H1 (cell line): ENCODE results near the gene CNNM4. TPM values are rescaled to one million over a fixed set of nuclear protein-coding genes. Genes with fewer than 3 reads are reported as not detected.
A peak's percentile ranks its signal among the peaks of the same experiment; 100 is the strongest.

ENCODE experiments used
- CTCF ChIA-PET: fragments of 300-600 bp; sonication (Branson Sonifier 250); formaldehyde crosslinking; loops from one replicate; lab custom pipeline; 2021; ENCODE audit not compliant: partially characterized antibody; lab: Charles Lee
- POLR2A ChIA-PET: fragments of 300-600 bp; sonication (Branson Sonifier 250); formaldehyde crosslinking; loops from one replicate; lab custom pipeline; 2021; ENCODE audit warnings: inconsistent platforms; ENCODE audit not compliant: partially characterized antibody; lab: Charles Lee
- DNase-seq, 2 experiments: peaks; one replicate each; pipeline versions ENCODE4 v3.0.0 to v3.0.0-alpha.2; 2010 to 2022; ENCODE audit warnings: low spot score in 2 of 2, low read depth in 1 of 2, mixed read lengths in 1 of 2
- FAIRE-seq: peaks from 2 replicates; lab custom pipeline; 2011; peaks lifted over from hg19 to GRCh38; lab: Jason Lieb, UNC
- H2AFZ ChIP-seq: 2 replicates; pipeline ENCODE4 v1.8.1; 2012; ENCODE audit warnings: low read length, inconsistent platforms
- H2AK5ac ChIP-seq: 2 replicates; pipeline ENCODE4 v1.6.1; 2013; ENCODE audit warnings: low read depth, low read length
- H2BK120ac ChIP-seq: replicated peaks from 2 replicates; pipeline ENCODE3; 2013; ENCODE audit warnings: low read depth, low read length, inconsistent platforms
- H2BK12ac ChIP-seq: 2 replicates; pipeline ENCODE4 v1.6.1; 2013; ENCODE audit warnings: low read depth, low read length
- H2BK15ac ChIP-seq: 2 replicates; pipeline ENCODE4 v1.6.1; 2013; ENCODE audit warnings: low read length
- H2BK20ac ChIP-seq: 2 replicates; pipeline ENCODE4 v1.6.1; 2013; ENCODE audit warnings: low read length
- H2BK5ac ChIP-seq: 2 replicates; pipeline ENCODE4 v1.6.1; 2013; ENCODE audit warnings: low read depth, low read length
- H3K14ac ChIP-seq: 2 replicates; pipeline ENCODE4 v1.6.1; 2013; ENCODE audit warnings: inconsistent platforms; ENCODE audit not compliant: insufficient read length
- H3K18ac ChIP-seq: 2 replicates; pipeline ENCODE4 v1.6.1; 2013; ENCODE audit warnings: low read length; ENCODE audit errors: extremely low read depth
- H3K23ac ChIP-seq: 2 replicates; pipeline ENCODE4 v1.6.1; 2013; ENCODE audit warnings: inconsistent platforms; ENCODE audit not compliant: insufficient read length
- H3K23me2 ChIP-seq: 2 replicates; pipeline ENCODE4 v1.6.1; 2013; ENCODE audit warnings: low read depth, low read length
- H3K27ac ChIP-seq: 2 replicates; pipeline ENCODE4 v1.6.1; 2011; ENCODE audit warnings: low read depth, low read length, inconsistent platforms
- H3K27me3 ChIP-seq, 4 experiments: replicated peaks in 1 of 4; 1 replicate in 1 of 4; 2 replicates in 3 of 4; pipeline versions ENCODE4 v1.6.1 to v1.8.1; 2011 to 2013; ENCODE audit warnings: low read length in 3 of 4, mild to moderate bottlenecking in 3 of 4, inconsistent platforms in 2 of 4, mixed read lengths in 2 of 4, moderate library complexity in 1 of 4; ENCODE audit not compliant: control insufficient read depth in 3 of 4, insufficient read depth in 3 of 4; ENCODE audit errors: extremely low read depth in 1 of 4
- H3K36me3 ChIP-seq, 4 experiments: 2 replicates each; pipeline versions ENCODE4 v1.6.1 to v1.8.1; 2011 to 2013; ENCODE audit warnings: mild to moderate bottlenecking in 4 of 4, low read length in 3 of 4, moderate library complexity in 2 of 4, control low read depth in 1 of 4, inconsistent platforms in 1 of 4; ENCODE audit not compliant: insufficient read depth in 4 of 4, control insufficient read depth in 2 of 4
- H3K4ac ChIP-seq: replicated peaks from 2 replicates; pipeline ENCODE3; 2013; ENCODE audit warnings: low read length, low read depth, mixed read lengths, inconsistent platforms; ENCODE audit not compliant: insufficient read length
- H3K4me1 ChIP-seq, 4 experiments: replicated peaks in 1 of 4; 1 replicate in 1 of 4; 2 replicates in 3 of 4; pipeline versions ENCODE4 v1.6.1 to v1.8.1; 2011 to 2013; ENCODE audit warnings: low read length in 3 of 4, inconsistent platforms in 2 of 4, mixed read lengths in 1 of 4; ENCODE audit not compliant: insufficient read depth in 4 of 4, control insufficient read depth in 3 of 4
- H3K4me2 ChIP-seq, 2 experiments: 2 replicates each; pipeline versions ENCODE4 v1.6.1 to v1.8.1; 2011 to 2013; ENCODE audit warnings: low read depth in 2 of 2, low read length in 2 of 2, control low read depth in 1 of 2, inconsistent platforms in 1 of 2, mild to moderate bottlenecking in 1 of 2; ENCODE audit not compliant: insufficient read depth in 1 of 2
- H3K4me3 ChIP-seq, 4 experiments: fragments of 200-600, 300-600 bp in 1 of 4; sonication (generic), shearing (Covaris generic), sonication (Bioruptor Twin) in 1 of 4; 2 replicates each; pipeline versions ENCODE4 v1.5.1 to v1.8.1; 2011 to 2016; ENCODE audit warnings: low read length in 4 of 4, low read depth in 3 of 4, control low read depth in 2 of 4, inconsistent platforms in 2 of 4, mild to moderate bottlenecking in 2 of 4, mixed read lengths in 1 of 4, moderate library complexity in 1 of 4; ENCODE audit not compliant: insufficient read depth in 2 of 4; ENCODE audit errors: extremely low read depth in 1 of 4
- H3K56ac ChIP-seq: replicated peaks from 2 replicates; pipeline ENCODE3; 2013; ENCODE audit warnings: low read depth, mild to moderate bottlenecking, mixed read lengths, low read length, inconsistent platforms; ENCODE audit not compliant: insufficient read length
- H3K79me1 ChIP-seq: 2 replicates; pipeline ENCODE4 v1.6.1; 2013; ENCODE audit warnings: low read depth, low read length, control low read depth
- H3K79me2 ChIP-seq, 2 experiments: 2 replicates each; pipeline versions ENCODE4 v1.6.1 to v1.8.1; 2012 to 2013; ENCODE audit warnings: low read length in 2 of 2, mild to moderate bottlenecking in 2 of 2, inconsistent platforms in 1 of 2; ENCODE audit not compliant: insufficient read depth in 2 of 2, control insufficient read depth in 1 of 2
- H3K9ac ChIP-seq, 4 experiments: replicated peaks in 1 of 4; 1 replicate in 1 of 4; 2 replicates in 3 of 4; pipeline versions ENCODE4 v1.6.1 to v1.8.1; 2011 to 2013; ENCODE audit warnings: low read depth in 3 of 4, low read length in 3 of 4, control low read depth in 2 of 4, mild to moderate bottlenecking in 2 of 4, moderate library complexity in 2 of 4, inconsistent platforms in 1 of 4; ENCODE audit errors: extremely low read depth in 1 of 4
- H3K9me3 ChIP-seq, 2 experiments: 2 replicates each; pipeline versions ENCODE4 v1.6.1 to v1.8.1; 2012 to 2013; ENCODE audit warnings: mild to moderate bottlenecking in 2 of 2, moderate library complexity in 2 of 2, control low read depth in 1 of 2, inconsistent platforms in 1 of 2, low read depth in 1 of 2, low read length in 1 of 2, mixed read lengths in 1 of 2; ENCODE audit not compliant: insufficient read depth in 2 of 2
- H4K20me1 ChIP-seq, 2 experiments: replicated peaks in 1 of 2; 2 replicates each; pipeline versions ENCODE3 to v1.8.1; 2011 to 2013; ENCODE audit warnings: inconsistent platforms in 2 of 2, low read length in 2 of 2, mild to moderate bottlenecking in 1 of 2; ENCODE audit not compliant: insufficient read depth in 2 of 2, control insufficient read depth in 1 of 2
- H4K5ac ChIP-seq: 2 replicates; pipeline ENCODE4 v1.6.1; 2013; ENCODE audit warnings: low read length, low read depth, mixed read lengths, inconsistent platforms; ENCODE audit not compliant: insufficient read length
- H4K8ac ChIP-seq: 2 replicates; pipeline ENCODE4 v1.8.0; 2013; ENCODE audit warnings: mild to moderate bottlenecking, moderate library complexity, low read length, inconsistent platforms; ENCODE audit not compliant: insufficient read depth; ENCODE audit errors: extremely low read depth
- H4K91ac ChIP-seq: replicated peaks from 2 replicates; pipeline ENCODE3; 2013; ENCODE audit warnings: low read length, mixed read lengths, inconsistent platforms; ENCODE audit not compliant: insufficient read length
- BACH1 ChIP-seq: IDR thresholded peaks from 2 replicates; pipeline ENCODE4 v1.6.1; 2012; ENCODE audit warnings: low read length, improper control_type of control experiment
- CHD1 ChIP-seq: IDR thresholded peaks from 2 replicates; pipeline ENCODE4 v1.6.1; 2012; ENCODE audit warnings: low read depth, low read length, improper control_type of control experiment
- EP300 ChIP-seq, 2 experiments: IDR thresholded peaks; 1 replicate in 1 of 2; 2 replicates in 1 of 2; pipeline ENCODE4 v1.6.1; 2011 to 2012; ENCODE audit warnings: low read depth in 2 of 2, low read length in 2 of 2, mild to moderate bottlenecking in 2 of 2, borderline replicate concordance in 1 of 2, inconsistent platforms in 1 of 2, moderate library complexity in 1 of 2
- HDAC6 ChIP-seq: IDR thresholded peaks from one replicate; pipeline ENCODE4 v1.7.1; 2012; ENCODE audit warnings: low read depth, mild to moderate bottlenecking, inconsistent platforms, low read length, moderate library complexity
- WGBS, 2 experiments: shearing (Covaris generic) in 1 of 2; methylation state at CpG; one replicate each; pipeline versions ENCODE4 v1.1.6 to v1.1.7; 2013 to 2015; ENCODE audit warnings: low lambda C conversion rate in 2 of 2, mixed read lengths in 2 of 2, inconsistent platforms in 1 of 2, low coverage in 1 of 2, missing lambda C conversion rate in 1 of 2; ENCODE audit not compliant: insufficient replicate concordance in 2 of 2, insufficient coverage in 1 of 2, insufficient read length in 1 of 2; ENCODE audit errors: extremely low coverage in 1 of 2, missing lambda C conversion rate in 1 of 2; 5-methylcytosine and 5-hydroxymethylcytosine counted together
- polyA plus RNA-seq, 7 experiments: library from polyadenylated mRNA; depleted of rRNA in 3 of 7; stranded (reverse) in 5 of 7; unstranded in 2 of 7; fragments of >200 nt in 5 of 7; fragments of 200-250 nt in 2 of 7; gene quantifications; 1 replicate in 5 of 7; 2 replicates in 1 of 7; 4 replicates in 1 of 7; pipeline versions ENCODE4 v1.2.1 to v1.2.3, GENCODE V29; 2011 to 2013; ENCODE audit warnings: missing spikeins in 2 of 7, mixed read lengths in 2 of 7
- total RNA-seq: library from RNA; stranded (reverse); fragmentation: NEBNext Ultra II Directional; extraction: Animal tissue kit (Norgen Biotek cat#: 25700); gene quantifications from 2 replicates; pipeline ENCODE4 v1.2.1, GENCODE V29; 2021

CNNM4 gene
- total and polyA plus RNA-seq, 2 of the 8 experiments (the other 6 are each of a cell fraction or from before 2014, with no cell fraction given), result 10.3 to 11.0 TPM

- H4K5ac ChIP-seq, result no peak overlapping the region
- H2BK12ac ChIP-seq, result no peak overlapping the region
- H2AFZ ChIP-seq, result no peak overlapping the region
- ChIA-PET POLR2A (interaction anchor here (1.1 kb wide), 1 partner anchor 61 kb away, joined by 3 read pairs; no protein-coding TSS in a partner anchor), CTCF (interaction anchor here (0.5 to 5.5 kb wide), 7 partner anchors 10 to 60 kb away, joined by 3 to 46 read pairs (median 4); no protein-coding TSS in a partner anchor)
- peak overlapping the region; percentile 44; the same call in 1 of the 2 replicates for H2BK5ac ChIP-seq
- FAIRE-seq (no peak), DNase-seq (no peak)
- no peak overlapping the region for H3K9ac ChIP-seq
- H3K27ac ChIP-seq, result no peak overlapping the region
- no peak overlapping the region for H2BK120ac ChIP-seq
- H3K18ac ChIP-seq, result no peak overlapping the region
- H4K20me1 ChIP-seq, result peaks cover 0 to 9% of the 10 kb centered on the region in 2 experiments
- H2AK5ac ChIP-seq, result 0 out of 2 replicates have a peak overlapping the region, but pooled peaks have one; percentile 18
- peak overlapping the region in 1 of 2 experiments; percentile 79; a peak in 1 of 4 replicates for H3K4me2 ChIP-seq
- H4K91ac ChIP-seq, result no peak overlapping the region
- H4K8ac ChIP-seq, result no peak overlapping the region
- H3K36me3 ChIP-seq, result no peaks in the 10 kb centered on the region
- peaks cover 0 to 9% of the 10 kb centered on the region in 2 experiments; a peak in 1 of 4 replicates for H3K79me2 ChIP-seq
- no peak overlapping the region for H3K23ac ChIP-seq
- peaks cover 0 to 8% (median 4%) of the 10 kb centered on the region in 4 experiments; a peak in 2 of 7 replicates for H3K27me3 ChIP-seq
- peaks cover 11 to 40% (median 26%) of the 10 kb centered on the region in 4 experiments for H3K4me1 ChIP-seq
- no peak for TF ChIP-seq BACH1
- no peak for TF ChIP-seq CHD1
- no peak for TF ChIP-seq HDAC6
- TF ChIP-seq EP300 (IDR thresholded peaks at IDR 0.05; ENCODE audit: borderline replicate concordance in 1 of 2, low read depth in 2 of 2, low read length in 2 of 2), result no peak
- H2BK20ac ChIP-seq, result no peak overlapping the region
- H2BK15ac ChIP-seq, result 0 out of 2 replicates have a peak overlapping the region, but pooled peaks have one; percentile 8
- H3K4me3 ChIP-seq, result no peak overlapping the region
- no peak overlapping the region for H3K4ac ChIP-seq
- no peak overlapping the region for H3K14ac ChIP-seq
- no peaks in the 10 kb centered on the region for H3K9me3 ChIP-seq
- WGBS, 2 experiments, result 88% methylated on average over 4 of the region's 4 CpGs; no CpG with 5 or more reads in 1 of the 2 experiments
- H3K56ac ChIP-seq, result no peak overlapping the region
- H3K79me1 ChIP-seq, result no peaks in the 10 kb centered on the region
- peaks cover 11% of the 10 kb centered on the region for H3K23me2 ChIP-seq
Observed at GRCh38 chr2:96759548-96759947, 1.2 kb upstream of the CNNM4 start.
